NOMO-1 treated with DMSO at 0.1 percent for 48 hours (cell line): ENCODE measurements around the gene TMCO6.
A peak's percentile ranks its signal among the peaks of the same experiment; 100 is the strongest.
"Not testable (repeated sequence)": the region's sequence is repeated elsewhere in the genome, so short reads cannot be mapped to it uniquely, and the experiment has no call there.

Experiments used
- DNase-seq: peaks from one replicate; lab custom pipeline; 2025; ENCODE audit not compliant: unreplicated experiment; lab: John Stamatoyannopoulos, UW

TMCO6 gene

DNA sequence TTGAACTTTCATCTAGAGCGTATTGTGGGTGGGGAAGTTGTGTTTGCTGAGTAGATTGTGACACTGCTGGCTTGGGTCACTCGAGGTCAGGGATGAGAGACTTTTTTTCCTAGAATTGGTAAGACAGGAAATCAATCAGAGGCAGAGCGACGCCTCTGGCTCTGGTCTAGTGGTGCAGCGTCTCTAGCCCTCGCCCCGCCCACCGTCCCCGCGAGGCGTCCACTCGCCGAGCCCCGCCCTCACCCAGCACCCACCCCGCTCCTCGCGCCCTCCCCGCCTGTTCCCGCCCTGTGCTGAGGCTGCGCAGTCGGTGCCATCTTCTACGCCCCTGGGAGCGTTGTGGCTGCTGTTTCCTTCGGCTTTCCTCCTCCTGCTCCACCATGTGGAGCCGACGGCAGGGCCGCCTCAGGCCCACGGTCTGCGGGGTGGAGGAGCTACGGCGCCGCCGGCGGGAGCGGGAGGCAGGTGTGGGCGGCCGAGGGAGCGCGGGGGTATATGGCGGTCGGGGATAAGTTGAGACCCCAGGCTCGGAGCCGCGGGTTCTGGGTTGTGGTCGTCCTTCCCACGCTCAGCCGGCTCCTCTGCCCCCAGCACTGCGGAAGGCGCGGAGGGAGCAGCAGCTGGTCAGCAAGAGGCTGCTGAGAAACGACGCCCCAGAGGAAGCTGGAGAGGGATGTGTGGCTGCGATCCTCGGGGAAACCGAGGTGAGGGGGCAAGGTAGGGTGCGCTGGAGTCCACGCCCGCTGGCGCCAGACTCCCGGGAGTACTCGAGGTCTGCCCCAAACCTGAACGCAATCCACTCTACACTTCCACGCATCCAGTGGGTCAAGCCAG, at the start of gene TMCO6:
Gene TMCO6 (plus strand): TSS at position 304 of the 834 bp plus-strand sequence. CDS start 77 bp downstream, at position 381.
- peak; percentile 99 for DNase-seq

DNA sequence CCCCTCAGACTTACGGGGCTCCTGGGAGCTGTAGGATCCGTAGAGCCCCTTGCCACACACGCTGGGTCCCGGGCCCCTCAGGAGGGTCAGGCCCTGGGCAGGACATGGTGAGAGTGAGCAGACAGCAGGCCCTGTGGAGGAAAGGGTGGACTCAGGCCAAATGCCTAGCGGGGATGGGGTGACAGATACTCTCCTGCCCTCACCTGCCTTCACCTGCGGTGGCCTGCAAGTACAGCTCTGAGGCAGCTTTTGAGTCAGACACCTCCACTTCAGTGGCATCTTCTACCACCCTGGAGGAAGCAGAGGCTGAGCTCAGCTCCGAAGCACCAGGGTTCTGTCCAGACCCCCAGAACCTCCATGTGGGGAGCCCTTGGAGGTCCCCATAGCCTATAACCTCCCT, 48.4 kb upstream of the TMCO6 start:
- DNase-seq = no peak

DNA sequence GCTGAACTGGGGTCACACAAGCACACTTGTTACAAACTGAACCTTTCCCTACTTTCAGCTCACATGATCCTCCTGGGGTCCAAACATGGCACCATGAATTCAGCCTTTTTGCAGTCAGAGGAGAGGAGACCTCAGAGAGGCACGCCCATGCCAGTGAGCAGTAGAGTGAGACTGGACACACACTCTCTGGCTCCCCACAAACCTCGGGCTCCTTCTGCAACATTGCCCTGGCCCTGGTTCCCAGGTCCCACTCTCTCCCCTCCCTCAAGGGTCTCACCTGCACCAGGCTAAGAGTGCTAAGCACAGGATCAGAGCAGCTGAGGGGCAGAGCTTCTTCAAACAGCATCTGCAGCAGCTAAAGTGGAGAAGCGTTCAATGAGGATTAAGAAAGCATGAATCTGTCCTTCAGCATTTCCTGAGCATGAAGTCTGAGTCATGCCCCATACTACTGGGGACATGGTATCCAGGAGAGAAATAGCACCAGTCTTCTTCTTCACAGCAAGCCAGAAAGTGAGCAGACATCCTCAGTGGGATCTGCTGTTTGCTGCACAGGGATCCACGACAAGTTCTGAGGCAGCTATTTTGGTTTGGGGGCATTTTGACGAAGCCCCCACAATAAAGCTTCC, 47.4 kb upstream of the TMCO6 start:
- peak; percentile 71 for DNase-seq

- DNase-seq = not testable (repeated sequence)
Measured at GRCh38 chr5:140593070-140593469, 46.2 kb upstream of the TMCO6 start.

GRCh38 chr5:140594169-140594568, 45.1 kb upstream of the TMCO6 start:
- DNase-seq = no peak

DNA sequence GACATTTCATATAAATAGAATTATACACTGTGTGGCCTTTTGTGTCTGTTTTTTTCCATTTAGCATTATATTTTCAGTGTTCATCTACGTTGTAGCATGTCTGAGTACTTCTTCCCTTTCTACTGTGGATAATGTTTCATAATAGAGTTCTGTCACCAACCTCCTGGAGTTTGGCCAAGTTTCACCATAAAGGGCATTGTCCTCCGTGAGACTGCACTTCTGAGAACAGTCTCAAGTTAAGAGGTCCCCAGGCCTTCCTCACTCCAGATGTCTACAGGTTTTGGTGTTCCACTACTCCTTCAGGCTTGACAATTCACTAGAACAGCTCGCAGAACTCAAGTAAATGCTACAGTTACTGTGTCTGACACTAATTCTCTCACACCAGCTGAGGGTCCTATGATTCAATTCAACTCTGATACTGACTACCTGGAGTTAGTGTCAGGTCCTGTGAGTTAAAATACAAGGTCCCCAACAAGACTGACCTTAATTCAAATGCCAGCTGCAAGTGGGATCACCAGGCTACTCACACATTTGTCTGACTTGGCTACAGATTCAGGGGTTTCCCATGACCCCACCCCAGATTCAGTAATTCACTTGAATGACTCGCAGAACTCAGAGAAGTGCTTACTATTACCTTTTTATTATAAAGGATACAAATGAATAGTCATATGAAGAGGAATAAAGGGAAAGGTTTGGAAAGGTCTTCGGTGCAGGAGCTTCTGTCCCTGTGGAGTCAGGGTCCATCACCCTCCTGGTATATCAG, 43.5 kb upstream of the TMCO6 start:
- DNase-seq = peak; percentile 93

DNA sequence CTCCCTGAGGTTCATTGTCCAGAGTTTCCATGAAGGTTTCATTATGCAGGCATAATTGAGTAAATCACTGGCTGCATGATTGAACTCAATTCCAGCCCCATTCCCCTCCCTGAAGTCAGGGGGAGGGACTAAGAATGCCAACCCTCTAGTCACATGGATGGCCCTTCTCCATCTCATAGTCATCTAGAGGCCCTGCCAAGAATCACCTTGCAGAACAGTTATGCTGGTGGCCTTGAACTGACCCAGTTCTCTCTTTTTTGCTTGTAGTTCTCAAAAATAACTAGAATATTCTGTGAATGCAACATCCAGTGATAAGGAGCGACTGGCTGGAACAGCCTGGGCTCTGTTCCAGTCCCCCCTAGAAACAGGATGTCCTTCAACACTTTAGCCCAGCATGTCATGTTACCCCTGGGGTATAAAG, 42.9 kb upstream of the TMCO6 start:
- DNase-seq = no peak

GRCh38 chr5:140598836-140599235, 40.4 kb upstream of the TMCO6 start:
- no peak for DNase-seq

- no peak for DNase-seq
Measured at GRCh38 chr5:140600096-140600495, 39.2 kb upstream of the TMCO6 start.

- peak; percentile 30 for DNase-seq
Measured at GRCh38 chr5:140602147-140602546, 37.1 kb upstream of the TMCO6 start.

DNA sequence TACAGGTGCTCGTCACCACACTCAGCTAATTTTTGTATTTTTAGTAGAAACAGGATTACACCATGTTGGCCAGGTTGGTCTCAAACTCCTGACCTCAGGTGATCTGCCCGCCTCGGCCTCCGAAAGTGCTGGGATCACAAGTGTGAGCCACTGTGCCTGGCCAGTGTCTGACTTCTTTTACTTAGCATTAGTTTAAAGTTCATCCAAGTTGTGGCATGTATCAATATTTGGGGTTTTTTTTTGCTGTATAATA, 35.9 kb upstream of the TMCO6 start:
- DNase-seq = not testable (repeated sequence)

DNA sequence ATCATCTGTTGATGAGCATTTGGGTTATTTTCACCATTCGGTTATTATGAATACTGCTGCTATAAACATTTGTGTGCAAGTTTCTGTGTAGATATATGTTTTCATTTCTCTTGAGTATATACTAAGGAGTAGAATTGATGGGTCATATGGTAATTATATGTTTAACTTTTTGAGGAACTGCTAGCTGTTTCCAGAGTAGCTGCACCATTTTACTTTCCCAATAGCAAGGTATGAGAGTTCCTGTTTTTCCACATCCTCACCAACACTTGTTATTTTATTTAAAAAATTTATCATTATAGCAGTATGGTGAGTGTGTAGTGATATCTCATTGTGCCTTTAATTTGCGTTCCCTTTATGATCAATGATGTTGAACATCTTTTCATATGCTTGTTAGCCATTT, 35.5 kb upstream of the TMCO6 start:
- DNase-seq = peak; percentile 32

DNA sequence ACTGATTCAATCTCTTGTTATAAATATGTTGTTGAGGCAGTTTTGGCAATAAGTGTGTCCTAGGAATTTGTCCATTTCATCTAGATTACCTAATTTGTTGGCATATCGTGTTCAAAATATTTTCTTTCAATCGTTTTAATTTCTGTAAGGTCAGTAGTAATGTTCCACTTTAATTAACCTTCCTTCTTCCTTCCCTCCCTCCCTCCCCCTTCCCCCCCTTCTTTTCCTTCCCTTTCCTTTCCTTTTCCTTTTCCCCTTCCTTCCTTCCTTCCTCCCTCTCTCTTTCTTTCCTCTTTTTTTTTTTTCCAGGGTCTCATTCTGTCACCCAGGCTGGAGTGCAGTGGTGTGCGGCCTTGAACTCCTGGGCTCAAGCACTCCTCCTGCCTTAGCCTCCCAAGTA, 33.4 kb upstream of the TMCO6 start:
- DNase-seq = no peak

GRCh38 chr5:140607031-140607430, 32.2 kb upstream of the TMCO6 start:
- peak; percentile 74 for DNase-seq

- peak; percentile 72 for DNase-seq
Measured at GRCh38 chr5:140608722-140609121, 30.5 kb upstream of the TMCO6 start.

- peak; percentile 45 for DNase-seq
Measured at GRCh38 chr5:140609126-140609525, 30.1 kb upstream of the TMCO6 start.

DNA sequence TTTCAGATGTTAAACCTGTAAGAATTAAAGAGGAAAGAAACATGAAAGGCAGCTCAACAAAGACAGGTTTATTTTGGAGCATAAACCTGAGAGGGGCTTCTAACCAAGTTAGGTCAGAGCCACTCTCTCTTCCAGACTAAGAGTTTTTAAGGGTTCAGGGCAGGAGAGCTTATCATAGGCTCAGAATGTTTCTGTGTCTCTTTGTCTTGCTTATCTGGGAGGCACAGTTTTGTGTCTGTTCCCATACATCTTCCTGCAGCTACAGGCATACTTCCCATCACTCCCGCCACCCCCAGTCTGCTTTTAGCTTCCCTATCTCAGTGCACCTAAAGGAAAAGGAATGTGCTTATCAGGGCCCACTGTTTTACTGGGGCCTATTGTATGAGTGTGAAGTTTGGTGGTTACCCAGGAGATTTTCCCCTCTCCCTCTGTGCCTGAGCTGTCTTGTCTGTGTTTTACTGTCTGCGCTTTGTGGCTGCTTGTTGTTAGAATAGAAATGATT, 28.2 kb upstream of the TMCO6 start:
- no peak for DNase-seq

GRCh38 chr5:140622301-140622700, 16.9 kb upstream of the TMCO6 start:
- DNase-seq = no peak

DNA sequence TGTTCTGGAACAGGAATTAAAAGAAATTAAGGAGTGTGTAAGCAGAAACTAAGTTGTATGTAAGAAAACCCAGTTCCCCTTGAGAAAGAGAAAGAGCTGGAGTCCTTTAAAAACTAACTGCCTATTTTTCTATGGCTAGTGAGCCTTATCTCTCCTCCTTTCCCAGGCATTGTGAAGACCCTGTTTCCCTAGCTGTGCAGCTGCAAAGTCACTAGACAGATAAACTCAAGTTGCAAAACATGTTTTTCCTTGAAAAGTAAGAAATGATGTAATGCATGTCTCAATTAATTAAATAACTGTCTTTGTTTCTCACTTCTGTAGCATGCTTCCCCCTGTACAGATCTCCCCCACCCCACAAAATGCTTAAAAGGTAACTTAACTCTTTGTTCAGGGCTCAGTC, 16.2 kb upstream of the TMCO6 start:
- not testable (repeated sequence) for DNase-seq

DNA sequence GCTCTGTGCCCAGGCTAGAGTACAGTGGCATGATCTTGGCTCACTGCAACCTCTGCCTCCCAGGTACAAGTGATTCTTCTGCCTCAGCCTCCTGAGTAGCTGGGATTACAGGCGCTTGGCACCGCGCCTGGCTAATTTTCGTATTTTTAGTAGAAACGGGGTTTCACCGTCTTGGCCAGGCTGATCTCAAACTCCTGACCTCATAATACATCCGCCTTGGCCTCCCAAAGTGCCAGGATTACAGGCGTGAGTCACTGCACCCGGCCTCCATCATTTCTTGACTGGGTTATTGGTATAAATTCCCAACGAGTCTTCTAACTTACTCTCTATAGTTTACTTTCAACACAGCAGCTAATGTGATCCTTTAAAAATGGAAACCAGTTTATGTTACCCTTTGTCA, 14.4 kb upstream of the TMCO6 start:
- DNase-seq = not testable (repeated sequence)

DNA sequence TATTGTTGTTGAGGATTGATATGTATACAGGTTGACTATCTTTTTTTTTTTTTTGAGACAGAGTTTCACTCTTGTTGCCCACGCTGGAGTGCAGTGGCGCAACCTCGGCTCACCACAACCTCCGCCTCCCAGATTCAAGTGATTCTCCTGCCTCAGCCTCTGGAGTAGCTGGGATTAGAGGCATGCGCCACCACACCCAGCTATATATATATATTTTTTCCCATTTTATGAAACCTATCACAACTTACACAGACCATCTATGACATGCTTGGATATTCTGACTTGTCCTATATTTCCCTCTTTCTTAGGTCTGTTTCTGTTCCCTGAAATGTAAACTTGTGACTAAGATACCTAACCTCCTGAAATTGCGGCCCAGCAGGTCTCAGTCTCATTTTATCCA, 11.3 kb upstream of the TMCO6 start:
- no peak for DNase-seq

DNA sequence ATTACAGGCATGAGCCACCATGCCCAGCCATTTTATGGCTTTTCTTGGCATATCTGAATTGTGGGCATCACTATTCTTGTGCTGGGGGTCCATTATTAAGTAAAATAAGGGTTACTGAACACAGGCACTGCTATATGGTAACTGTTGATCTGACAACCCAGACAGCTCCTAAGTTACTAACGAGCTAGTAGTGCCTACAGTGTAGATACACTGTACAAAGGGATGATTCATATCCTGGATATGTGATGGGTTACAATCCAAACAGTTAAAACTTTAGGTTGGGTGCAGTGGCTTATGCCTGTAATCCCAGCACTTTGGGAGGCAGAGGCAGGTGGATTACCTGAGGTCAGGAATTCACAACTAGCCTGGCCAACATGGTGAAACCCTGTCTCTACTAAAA, 10.5 kb upstream of the TMCO6 start:
- no peak for DNase-seq
